Breast epithelium (tissue), 4 donors: ENCODE data around the gene KCNH4. TPM values are rescaled to one million over a fixed set of nuclear protein-coding genes. Genes with fewer than 3 reads are reported as not detected.

Experiments
- DNase-seq, 2 donors: peaks; one replicate each; pipeline ENCODE4 v3.0.0-alpha.2; 2019; ENCODE audit warnings: low spot score in 2 of 2
- H3K27ac ChIP-seq, 2 donors: fragments of 200-600 bp; sonication (generic) in 1 of 2; one replicate each; pipeline ENCODE4 v1.5.1; 2016 to 2019; ENCODE audit warnings: mild to moderate bottlenecking in 1 of 2
- H3K27me3 ChIP-seq, 2 donors: fragments of 200-600 bp; sonication (generic) in 1 of 2; one replicate each; pipeline versions ENCODE4 v1.5.1 to v1.6.0; 2017 to 2019; ENCODE audit warnings: control low read depth in 1 of 2, mild to moderate bottlenecking in 1 of 2
- H3K36me3 ChIP-seq: fragments of 200-600 bp; one replicate; pipeline ENCODE4 v1.5.1; 2019
- H3K4me1 ChIP-seq, 2 donors: fragments of 200-600 bp; sonication (generic); one replicate each; pipeline ENCODE4 v1.5.1; 2016 to 2019; ENCODE audit warnings: control low read depth in 1 of 2
- H3K4me3 ChIP-seq, 3 donors: fragments of 200-600 bp; sonication (generic); 1 replicate in 2 of 3; 2 replicates in 1 of 3; pipeline ENCODE4 v1.5.1; 2016 to 2019; ENCODE audit warnings: mild to moderate bottlenecking in 3 of 3, moderate library complexity in 2 of 3
- H3K9me3 ChIP-seq, 2 donors: fragments of 200-600 bp; sonication (generic) in 1 of 2; one replicate each; pipeline ENCODE4 v1.5.1; 2016 to 2019; ENCODE audit warnings: control low read depth in 1 of 2
- POLR2A ChIP-seq: fragments of 450-650 bp; IDR thresholded peaks from one replicate; pipeline ENCODE4 v1.6.1; 2016; ENCODE audit warnings: antibody characterized with exemption, mild to moderate bottlenecking, moderate library complexity
- POLR2AphosphoS5 ChIP-seq, 3 donors: sonication (generic); formaldehyde crosslinking; IDR thresholded peaks; one replicate each; pipeline ENCODE4 v1.6.1; 2017; ENCODE audit warnings: antibody characterized with exemption in 3 of 3
- intact Hi-C: fragments of 100-400 bp; cut with DNase I; formaldehyde crosslinking; loops from one replicate; pipeline ENCODE4 v1.15.1; 2023; ENCODE audit warnings: low total_unique reads
- total RNA-seq, 3 donors: library from RNA; depleted of rRNA; stranded (reverse); fragments of >200 nt; gene quantifications; one replicate each; pipeline ENCODE4 v1.1.0, GENCODE V29; 2016
- TF ChIP-seq, protein P1 (sequence below), 3 donors: fragments of 450-650 bp; IDR thresholded peaks; one replicate each; pipeline ENCODE4 v1.5.1; 2016 to 2017; ENCODE audit warnings: antibody characterized with exemption in 3 of 3, mild to moderate bottlenecking in 3 of 3, moderate library complexity in 3 of 3

KCNH4 gene
- total RNA-seq, 3 donors from 2014 or later: under 0.01 TPM; not detected in 2

DNA sequence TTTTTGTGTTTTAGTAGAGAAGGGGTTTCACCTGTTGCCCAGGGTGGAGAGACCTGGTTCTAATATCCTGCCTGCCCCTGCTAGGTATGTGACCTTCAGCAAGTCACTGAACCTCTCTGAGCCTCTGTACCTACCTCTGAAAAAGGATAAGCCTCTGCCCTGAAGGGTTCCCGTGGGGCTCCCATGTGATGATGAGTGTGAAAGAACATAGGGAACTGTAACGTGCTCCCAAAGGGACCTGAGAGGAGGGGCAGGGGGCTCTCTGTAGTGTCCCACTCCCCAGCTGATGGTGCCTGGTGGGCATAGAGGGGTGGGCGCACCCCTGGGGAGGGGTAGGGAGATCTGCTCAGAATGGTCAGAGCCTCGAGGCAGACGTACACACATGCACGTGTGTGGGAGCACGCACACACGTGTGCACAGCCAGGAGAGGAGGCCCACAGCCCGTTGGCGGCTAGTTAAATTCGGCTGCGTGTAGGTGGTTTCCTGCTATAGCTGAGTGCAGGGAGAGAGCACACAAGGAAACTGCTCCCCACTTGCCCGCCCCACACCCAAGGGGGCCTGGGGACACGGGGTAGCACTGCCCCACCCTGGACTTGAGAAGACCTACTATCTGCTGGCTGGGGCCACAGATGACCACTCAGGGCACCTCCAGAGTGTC, 6.7 kb downstream of the KCNH4 start:
- intact Hi-C loops: no loop called here
- Histone ChIP-seq H3K27ac (no peak overlapping the region), H3K36me3 (no peaks in the 10 kb centered on the region), H3K9me3 (no peaks in the 10 kb centered on the region), H3K27me3 (no peaks in the 10 kb centered on the region), H3K4me1 (no peaks in the 10 kb centered on the region), H3K4me3 (no peak overlapping the region)
- no peak for DNase-seq
- no peak for TF ChIP-seq POLR2A
- TF ChIP-seq, protein P1, sequence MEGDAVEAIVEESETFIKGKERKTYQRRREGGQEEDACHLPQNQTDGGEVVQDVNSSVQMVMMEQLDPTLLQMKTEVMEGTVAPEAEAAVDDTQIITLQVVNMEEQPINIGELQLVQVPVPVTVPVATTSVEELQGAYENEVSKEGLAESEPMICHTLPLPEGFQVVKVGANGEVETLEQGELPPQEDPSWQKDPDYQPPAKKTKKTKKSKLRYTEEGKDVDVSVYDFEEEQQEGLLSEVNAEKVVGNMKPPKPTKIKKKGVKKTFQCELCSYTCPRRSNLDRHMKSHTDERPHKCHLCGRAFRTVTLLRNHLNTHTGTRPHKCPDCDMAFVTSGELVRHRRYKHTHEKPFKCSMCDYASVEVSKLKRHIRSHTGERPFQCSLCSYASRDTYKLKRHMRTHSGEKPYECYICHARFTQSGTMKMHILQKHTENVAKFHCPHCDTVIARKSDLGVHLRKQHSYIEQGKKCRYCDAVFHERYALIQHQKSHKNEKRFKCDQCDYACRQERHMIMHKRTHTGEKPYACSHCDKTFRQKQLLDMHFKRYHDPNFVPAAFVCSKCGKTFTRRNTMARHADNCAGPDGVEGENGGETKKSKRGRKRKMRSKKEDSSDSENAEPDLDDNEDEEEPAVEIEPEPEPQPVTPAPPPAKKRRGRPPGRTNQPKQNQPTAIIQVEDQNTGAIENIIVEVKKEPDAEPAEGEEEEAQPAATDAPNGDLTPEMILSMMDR (IDR thresholded peaks at IDR 0.05): no peak
- TF ChIP-seq POLR2AphosphoS5 (IDR thresholded peaks at IDR 0.05): no peak

DNA sequence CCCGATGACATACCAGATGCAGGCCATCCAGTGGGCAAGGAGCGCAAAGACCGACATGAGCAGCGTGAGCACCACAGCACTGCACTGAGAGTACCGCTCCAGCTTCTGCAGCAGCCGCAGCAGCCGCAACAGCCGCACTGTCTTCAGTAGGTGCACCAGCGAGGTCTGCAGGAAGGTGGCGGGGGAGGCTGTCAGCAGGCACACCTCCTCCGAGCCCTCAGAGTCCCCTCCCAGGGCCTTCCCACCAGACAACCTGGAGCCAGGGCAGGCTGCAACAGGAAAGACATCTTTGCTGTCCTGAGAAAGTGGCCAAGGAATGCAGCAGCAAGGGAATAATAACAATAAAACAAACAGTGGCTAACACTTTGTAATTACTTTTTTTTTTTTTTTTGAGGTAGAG, 9.1 kb downstream of the KCNH4 start:
- Histone ChIP-seq H3K4me3 (no peak overlapping the region), H3K27me3 (no peaks in the 10 kb centered on the region), H3K36me3 (no peaks in the 10 kb centered on the region), H3K27ac (no peak overlapping the region), H3K4me1 (no peaks in the 10 kb centered on the region), H3K9me3 (no peaks in the 10 kb centered on the region)
- intact Hi-C loops: no loop called here
- TF ChIP-seq POLR2AphosphoS5 (IDR thresholded peaks at IDR 0.05) (no peak), POLR2A (no peak)
- TF ChIP-seq, protein P1 (IDR thresholded peaks at IDR 0.05): no peak
- DNase-seq: no peak

DNA sequence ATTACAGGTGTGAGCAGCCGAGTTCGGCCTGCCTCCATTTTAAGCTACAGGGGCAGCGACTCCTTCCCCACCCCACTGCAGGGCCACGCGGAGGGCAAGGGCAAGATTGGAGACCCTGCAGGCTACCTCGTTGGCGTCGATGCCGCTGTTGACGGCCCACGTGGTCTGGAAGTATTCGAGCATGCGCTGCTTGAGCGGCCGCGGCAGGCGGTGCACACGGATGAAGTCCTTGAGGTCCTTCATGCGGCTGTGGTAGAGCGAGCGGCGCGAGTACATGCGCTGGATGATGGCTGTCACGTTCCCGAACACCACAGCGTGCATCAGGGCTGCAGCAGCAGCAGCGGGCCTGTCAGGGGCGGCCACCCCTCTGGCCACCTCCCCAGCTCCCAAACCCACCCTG, 11.6 kb downstream of the KCNH4 start:
- no peak for DNase-seq
- Histone ChIP-seq H3K4me1 (no peaks in the 10 kb centered on the region), H3K9me3 (no peaks in the 10 kb centered on the region), H3K4me3 (no peak overlapping the region), H3K27me3 (no peaks in the 10 kb centered on the region), H3K27ac (no peak overlapping the region), H3K36me3 (no peaks in the 10 kb centered on the region)
- TF ChIP-seq, protein P1 (IDR thresholded peaks at IDR 0.05): no peak
- TF ChIP-seq POLR2A (no peak), POLR2AphosphoS5 (IDR thresholded peaks at IDR 0.05) (no peak)
- intact Hi-C loops: no loop called here

DNA sequence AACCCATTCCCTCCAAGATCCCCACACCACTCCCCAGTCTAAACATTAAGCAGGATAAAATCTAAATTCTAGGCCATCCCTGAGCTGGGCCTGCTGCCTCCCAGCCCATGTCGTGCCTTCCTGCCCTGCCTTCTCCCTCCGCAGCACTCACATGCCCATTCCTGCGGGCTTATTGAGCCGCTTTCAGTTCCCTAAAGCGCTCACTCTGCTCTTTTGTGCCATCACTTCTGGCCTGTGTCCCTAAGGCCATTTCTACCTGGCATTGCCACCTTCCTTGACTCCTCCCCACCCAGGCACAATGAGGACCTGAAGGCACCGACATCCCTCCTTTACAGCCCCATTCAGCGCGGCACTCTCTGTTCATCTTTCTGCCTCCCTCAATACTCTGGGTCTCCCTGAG, 13.1 kb downstream of the KCNH4 start:
- Histone ChIP-seq H3K4me1 (no peaks in the 10 kb centered on the region), H3K9me3 (no peaks in the 10 kb centered on the region), H3K27ac (no peak overlapping the region), H3K27me3 (no peaks in the 10 kb centered on the region), H3K4me3 (no peak overlapping the region), H3K36me3 (no peaks in the 10 kb centered on the region)
- DNase-seq: no peak
- intact Hi-C loops: no loop called here
- TF ChIP-seq, protein P1 (IDR thresholded peaks at IDR 0.05): no peak
- TF ChIP-seq POLR2AphosphoS5 (IDR thresholded peaks at IDR 0.05): no peak
- no peak for TF ChIP-seq POLR2A

DNA sequence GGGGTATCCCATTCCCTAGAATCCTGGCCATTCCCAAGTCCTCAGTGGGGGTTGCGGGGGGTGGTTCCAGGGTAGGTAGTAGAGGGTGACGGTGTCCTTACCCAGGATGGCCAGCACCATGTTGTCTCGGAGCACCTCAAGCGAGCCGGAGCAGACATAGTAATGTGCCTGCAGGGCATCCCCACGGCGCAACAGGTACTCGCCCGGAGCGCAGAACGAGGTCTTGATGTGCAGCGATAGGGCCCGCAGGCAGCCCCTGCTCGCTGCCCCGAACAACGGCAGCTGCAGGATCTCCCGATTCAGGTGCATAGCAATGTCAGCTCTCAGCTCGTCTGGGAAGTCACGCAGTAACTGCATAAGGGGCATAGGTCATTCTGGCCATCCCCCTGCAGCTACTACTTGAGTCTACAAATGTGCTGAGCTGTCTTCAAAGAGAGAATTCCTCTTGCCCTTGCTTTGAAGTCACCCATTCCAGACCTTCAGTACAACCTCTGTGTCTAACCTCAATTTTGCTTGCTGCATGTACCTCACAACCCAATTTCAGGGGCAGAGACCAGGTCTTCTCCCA, 14.7 kb downstream of the KCNH4 start:
- DNase-seq: no peak
- no peaks in the 10 kb centered on the region for H3K27me3 ChIP-seq
- no peaks in the 10 kb centered on the region for H3K4me1 ChIP-seq
- no peaks in the 10 kb centered on the region for H3K36me3 ChIP-seq
- no peak overlapping the region for H3K27ac ChIP-seq
- TF ChIP-seq POLR2A (no peak), POLR2AphosphoS5 (IDR thresholded peaks at IDR 0.05) (no peak)
- TF ChIP-seq, protein P1 (IDR thresholded peaks at IDR 0.05): no peak
- H3K9me3 ChIP-seq: no peaks in the 10 kb centered on the region
- intact Hi-C loops: no loop called here
- no peak overlapping the region for H3K4me3 ChIP-seq
